Amniotic stem cell (primary cell): Measurements from ENCODE around the gene HDAC9.

Experiments
- DNase-seq: peaks from one replicate; lab custom pipeline; 2025; lab: John Stamatoyannopoulos, UW

HDAC9 gene

DNA sequence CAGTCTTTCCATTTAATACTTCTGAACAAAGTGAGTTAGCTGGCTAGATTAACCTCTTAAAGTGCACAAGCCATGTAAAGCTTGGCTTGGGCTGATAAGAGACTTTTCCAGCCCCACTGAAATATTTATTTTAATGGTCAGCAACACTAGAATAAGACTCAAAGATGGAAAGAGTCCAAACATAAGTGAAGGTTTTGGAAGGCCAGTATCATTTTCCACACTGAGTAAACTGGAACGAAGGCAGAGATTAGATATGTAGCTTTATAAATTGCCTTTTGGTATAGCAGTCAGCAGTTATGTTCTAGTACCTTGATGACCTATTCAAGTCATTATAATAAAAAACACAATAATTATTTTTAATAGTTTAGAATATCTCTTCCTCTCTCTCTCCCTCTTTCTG, 102.2 kb downstream of the HDAC9 start:
- DNase-seq = no peak

DNA sequence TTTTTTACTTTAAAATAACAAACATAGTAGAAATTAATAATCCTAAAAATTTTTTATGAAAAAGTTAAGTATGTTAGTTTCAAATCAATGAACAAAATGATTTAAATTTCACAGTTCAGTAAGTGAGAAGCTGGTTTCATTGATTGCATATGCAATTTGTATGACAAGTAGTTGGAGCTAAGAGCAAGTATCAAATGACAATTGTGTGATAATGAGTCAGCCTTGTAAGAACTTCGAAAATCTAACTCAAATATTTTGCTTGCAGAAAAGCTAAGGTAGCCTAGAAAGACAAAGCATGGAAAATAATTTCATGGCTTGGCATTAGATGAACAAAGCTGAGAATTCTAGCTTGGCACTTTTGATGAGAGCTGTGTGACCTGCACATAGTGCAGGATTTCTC, 111.5 kb downstream of the HDAC9 start:
- DNase-seq = peak; percentile 20

DNA sequence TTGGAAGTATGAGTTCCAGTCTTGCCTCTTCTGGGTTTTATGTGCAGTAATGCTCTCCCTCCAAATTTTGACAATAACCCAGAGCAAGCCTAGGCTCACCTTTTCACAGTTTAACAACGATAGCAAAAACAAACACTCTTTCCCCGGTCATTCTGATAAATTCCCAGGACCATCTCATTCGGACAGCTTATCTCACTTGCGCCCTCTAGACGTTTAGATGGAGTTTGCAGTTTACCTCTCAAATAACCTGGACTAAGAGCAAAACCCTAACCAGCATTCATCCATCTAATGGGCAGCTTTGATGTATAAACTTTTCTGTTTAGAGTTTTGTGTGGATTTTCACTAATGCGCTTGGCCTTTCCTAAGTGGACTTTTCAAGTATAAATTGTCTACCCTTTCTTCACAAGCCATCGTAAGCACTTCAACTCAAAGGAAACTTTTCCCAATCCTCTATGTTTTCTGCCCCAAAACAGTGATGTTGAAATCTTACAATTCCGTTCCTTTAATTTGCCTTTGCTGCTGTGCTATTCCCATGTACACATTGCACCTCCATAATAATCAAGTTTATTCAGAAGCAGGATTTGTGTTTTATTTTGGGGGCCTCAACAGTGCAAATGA, 114.9 kb downstream of the HDAC9 start:
- no peak for DNase-seq

DNA sequence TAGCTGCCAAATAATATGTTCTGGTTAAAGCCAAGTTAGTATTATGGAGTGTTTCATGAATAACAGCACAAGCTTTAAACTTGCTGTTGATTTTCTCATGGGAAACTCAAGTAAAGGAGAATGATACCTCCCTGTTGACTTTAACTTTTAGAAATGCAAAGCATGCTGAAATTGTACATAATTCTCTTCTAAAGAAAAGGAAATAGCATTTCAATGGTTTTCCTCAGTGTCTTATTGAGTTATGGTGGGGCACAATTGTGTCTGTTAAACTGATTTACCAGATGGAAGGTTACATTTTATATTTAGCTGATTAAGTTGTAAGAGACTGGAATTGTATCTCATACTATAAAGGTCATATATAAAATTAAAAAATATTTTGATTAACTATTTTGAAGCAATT, 119.3 kb downstream of the HDAC9 start:
- DNase-seq = no peak

GRCh38 chr7:18619311-18619710, 123.8 kb downstream of the HDAC9 start:
- DNase-seq = no peak

DNA sequence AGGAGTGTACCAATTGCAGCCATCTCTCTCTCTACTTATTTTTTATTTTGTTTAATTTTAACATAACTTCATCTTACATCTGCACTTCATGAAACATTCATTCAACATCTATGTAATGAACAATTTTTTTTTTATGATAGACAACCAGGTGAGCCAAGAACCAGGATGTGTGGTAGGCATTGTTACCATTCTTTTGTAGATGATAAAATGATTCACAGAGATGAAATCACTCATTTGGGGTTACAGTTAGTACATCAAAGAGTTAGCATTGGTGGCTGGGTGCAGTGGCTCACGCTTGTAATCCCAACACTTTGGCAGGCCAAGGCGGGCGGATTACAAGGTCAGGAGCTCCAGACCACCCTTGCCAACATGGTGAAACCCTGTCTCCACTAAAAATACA, 127.8 kb downstream of the HDAC9 start:
- DNase-seq = no peak

GRCh38 chr7:18624459-18624858, 128.9 kb downstream of the HDAC9 start:
- DNase-seq = no peak

GRCh38 chr7:18626086-18626485, 130.5 kb downstream of the HDAC9 start:
- DNase-seq = no peak

- no peak for DNase-seq
Measured at GRCh38 chr7:18626717-18627116, 131.2 kb downstream of the HDAC9 start.

- no peak for DNase-seq
Measured at GRCh38 chr7:18637516-18637915, 142.0 kb downstream of the HDAC9 start.

DNA sequence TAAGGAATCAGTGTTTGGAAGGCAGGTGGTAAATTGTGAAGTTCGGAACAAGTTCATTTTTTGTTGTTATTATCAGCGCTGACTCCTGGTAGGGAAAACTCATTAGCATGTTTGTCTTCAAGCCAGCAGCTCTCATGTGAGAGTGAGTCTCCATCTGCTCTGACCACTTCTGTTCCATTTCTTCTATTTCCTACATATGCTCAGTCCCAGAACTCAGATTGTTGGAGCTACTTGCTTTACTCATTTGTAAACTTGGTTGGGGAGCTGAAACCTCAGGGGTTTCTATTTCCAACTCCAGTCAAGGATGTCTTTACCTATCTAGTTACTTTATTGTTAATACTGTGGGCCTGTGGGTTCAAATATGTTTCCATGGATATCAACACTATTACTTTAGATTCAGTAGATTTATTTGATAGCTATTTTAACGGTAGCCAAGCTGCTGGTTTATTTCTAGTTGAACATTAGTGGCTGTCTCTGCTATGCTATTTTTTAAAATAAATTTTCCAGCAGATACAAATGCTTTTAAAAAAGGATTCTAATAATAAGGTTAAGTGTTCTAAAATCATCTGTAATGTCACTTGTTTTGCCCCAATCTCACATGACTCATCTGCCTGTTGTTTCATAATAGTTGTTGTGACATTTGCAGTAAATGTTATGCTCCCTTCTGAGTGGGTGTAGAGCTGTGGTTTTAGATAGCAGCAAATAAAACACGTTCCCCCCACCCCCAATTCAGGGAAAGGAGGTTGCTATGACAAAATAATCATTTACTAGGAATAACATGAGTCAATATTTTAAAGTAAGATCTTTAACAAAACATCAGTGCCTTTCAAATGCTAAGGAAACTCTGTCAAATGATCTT, 143.3 kb downstream of the HDAC9 start:
- no peak for DNase-seq

DNA sequence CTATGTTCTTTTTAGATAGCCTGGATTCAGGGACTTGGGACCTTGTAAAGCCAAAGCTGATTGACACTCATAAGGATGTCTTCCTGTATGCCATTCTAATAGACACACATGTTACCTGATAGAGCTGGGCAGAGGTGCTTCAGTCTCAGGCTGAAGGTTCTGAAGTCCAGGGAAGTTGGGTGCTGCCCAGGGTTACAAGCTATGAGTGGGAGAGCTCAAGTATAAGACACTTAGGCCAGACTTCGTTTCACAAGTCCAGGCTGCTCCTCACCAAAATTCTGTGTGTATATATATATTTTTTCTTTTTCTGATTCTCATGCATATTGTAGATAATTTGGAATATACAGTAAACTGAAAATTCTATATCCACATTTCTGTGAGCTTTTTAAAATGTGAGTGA, 144.2 kb downstream of the HDAC9 start:
- DNase-seq = no peak

DNA sequence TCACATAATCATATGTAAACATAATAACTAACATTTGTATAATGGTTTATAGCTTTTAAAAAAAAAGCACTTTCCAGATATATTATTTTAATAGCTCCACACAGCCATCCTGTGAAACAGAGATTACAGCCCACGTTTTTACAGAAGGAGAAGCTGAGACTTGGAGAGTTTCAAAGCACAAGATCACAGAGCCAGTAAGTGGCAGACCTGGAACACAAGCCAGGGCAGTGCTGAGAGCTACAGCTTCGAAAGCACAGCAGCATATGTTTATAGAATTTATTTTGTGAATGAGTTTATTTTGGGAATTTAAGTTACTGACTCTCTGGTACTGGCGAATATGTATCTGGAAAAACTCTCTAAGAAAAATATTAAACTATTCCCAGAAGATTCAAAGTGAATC, 149.4 kb downstream of the HDAC9 start:
- no peak for DNase-seq

DNA sequence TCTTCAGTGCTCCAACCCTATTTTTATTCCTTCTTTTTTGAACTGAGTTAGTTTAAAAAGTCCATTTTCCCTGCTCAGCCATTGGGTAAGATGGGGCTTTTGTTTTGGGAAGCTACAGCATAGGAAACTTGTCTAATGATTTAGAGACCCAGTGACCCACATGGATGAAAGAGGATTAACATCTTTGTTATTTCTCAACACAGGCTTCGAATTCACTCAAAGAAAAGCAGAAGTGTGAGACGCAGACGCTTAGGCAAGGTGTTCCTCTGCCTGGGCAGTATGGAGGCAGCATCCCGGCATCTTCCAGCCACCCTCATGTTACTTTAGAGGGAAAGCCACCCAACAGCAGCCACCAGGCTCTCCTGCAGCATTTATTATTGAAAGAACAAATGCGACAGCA, 152.0 kb downstream of the HDAC9 start:
- DNase-seq = no peak

DNA sequence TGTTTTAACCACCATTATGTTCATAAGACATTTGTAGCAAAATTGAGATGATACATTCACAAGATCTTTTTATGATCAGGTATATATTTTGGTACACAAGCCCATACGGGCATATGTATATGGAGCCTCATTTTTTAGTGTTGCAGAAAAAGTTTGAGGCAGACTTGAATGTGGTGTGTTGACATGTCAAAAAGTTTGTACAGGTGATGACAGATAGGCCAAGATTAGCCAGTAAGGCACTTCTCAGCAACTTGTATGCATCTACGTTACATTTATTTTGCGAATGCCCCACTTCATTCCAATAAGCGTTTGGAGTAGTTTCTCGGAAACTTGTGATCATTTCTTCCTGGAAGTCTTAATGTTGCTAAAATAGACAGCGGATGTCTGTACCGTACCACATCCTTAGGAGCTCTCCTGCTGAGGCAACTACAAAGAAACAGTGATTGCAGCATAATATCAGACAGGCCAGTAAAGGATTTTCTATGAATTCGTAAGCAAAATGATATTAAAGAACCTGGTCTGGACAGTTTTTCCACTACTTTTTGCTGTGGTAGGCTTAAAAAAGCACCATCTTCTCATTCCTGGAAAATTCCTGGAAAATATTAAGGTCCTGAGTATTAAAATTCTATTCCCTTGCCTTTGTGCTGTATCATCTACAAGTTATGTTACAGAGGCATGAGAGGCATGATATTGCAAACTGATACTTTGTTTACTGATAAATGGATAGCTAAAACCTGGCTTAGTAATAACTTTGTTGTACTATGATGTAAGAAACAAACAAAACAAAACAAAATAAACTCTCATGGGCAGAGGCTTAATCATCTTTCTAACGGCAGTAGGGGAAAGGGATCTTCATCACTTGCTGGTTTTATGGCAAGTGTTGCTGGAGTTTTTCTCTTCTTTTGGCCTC, 153.6 kb downstream of the HDAC9 start:
- no peak for DNase-seq

- DNase-seq = no peak
Measured at GRCh38 chr7:18653381-18654155, 158.0 kb downstream of the HDAC9 start.

DNA sequence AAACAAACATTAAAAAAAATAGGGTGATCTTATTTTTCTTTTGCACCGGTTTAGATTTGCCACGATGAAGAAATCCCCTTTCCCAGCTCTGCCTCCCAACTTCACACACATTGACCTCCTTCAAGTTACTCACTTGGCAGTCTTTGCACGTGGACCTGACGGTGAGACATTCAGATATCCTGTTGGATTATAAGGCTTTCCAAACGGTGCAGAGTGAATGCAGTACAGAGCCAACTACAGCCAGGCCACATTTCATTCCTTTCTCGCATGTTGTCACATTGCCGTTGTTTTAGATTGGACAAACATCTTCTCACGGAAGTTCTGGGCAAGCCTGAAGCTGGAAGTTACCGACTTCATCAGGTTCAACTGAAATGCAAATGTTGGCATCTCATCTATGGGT, 159.2 kb downstream of the HDAC9 start:
- DNase-seq = no peak

- DNase-seq = no peak
Measured at GRCh38 chr7:18655506-18655905, 160.0 kb downstream of the HDAC9 start.

DNA sequence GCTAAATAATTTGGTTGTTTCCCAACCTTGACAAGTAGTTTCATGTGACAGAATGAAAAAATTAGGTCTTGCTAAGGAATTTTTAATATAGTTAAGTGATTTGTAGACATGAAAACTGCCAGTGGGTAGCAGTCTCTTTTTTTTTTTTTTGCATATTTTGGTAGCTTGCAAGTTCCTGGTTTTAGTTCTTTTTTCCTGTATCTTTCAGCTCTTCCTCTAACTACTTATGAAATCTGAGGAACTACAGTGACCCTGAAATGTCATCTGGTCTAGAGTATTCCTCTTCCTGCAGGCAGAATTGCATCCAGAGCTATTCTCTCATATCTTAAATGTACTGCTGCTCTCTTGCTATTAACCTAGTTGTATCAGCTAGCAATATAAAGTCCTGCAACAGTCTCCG, 160.4 kb downstream of the HDAC9 start:
- DNase-seq = no peak

DNA sequence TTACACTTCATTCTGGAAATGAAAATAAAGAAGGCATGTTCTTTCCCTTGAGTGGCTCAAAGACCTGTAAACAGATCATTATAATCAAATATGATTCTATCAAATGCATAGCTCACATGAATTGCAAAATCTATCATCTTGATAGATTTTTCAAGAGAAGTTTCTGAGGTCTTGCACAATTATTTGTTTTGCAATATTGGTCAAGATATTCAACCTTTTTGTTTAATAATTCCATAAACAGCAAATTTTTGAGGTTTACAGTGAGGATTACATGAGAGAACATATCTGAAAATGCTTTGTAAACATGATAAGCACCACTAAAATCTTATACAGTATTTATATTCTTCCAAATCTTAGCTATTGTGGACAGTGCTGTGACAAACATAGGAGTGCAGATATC, 160.8 kb downstream of the HDAC9 start:
- DNase-seq = no peak

GRCh38 chr7:18659746-18660145, 164.2 kb downstream of the HDAC9 start:
- DNase-seq = no peak

GRCh38 chr7:18663321-18663720, 167.8 kb downstream of the HDAC9 start:
- no peak for DNase-seq
